HCT116 (cell line): ENCODE measurements around the gene TXNRD3. TPM values are rescaled to one million over a fixed set of nuclear protein-coding genes. Genes with fewer than 3 reads are reported as not detected.
A peak's percentile ranks its signal among the peaks of the same experiment; 100 is the strongest.

Experiments
- ATAC-seq: fragments of 200-7000 bp; cut with Tn5 transposase; 2 replicates; pipeline ENCODE4 v1.9.1; 2020; ENCODE audit warnings: mild to moderate bottlenecking, moderate library complexity
- BruUV-seq: library from RNA; stranded (reverse); fragments of 400-500 nt; replicated peaks from 2 replicates; lab custom pipeline; 2021; lab: Mats Ljungman, UMichigan
- CTCF ChIA-PET: fragments of 300-600 bp; sonication (Branson Sonifier 250); formaldehyde crosslinking; loops from one replicate; lab custom pipeline; 2021; ENCODE audit warnings: antibody characterized with exemption; lab: Charles Lee
- POLR2A ChIA-PET: fragments of 300-600, 350-600 bp; sonication (Branson Sonifier 250); formaldehyde crosslinking; loops from one replicate; lab custom pipeline; 2021; ENCODE audit warnings: antibody characterized with exemption; lab: Charles Lee
- RAD21 ChIA-PET, 2 experiments: fragments of 300-600 bp; sonication (Branson Sonifier 250); formaldehyde crosslinking; loops; one replicate each; lab custom pipeline; 2023; ENCODE audit warnings: low total read pairs in 2 of 2; ENCODE audit not compliant: uncharacterized antibody in 2 of 2, unreplicated experiment in 2 of 2, low non-redundant PET in 1 of 2; lab: Charles Lee
- DNase-seq: peaks from one replicate; pipeline ENCODE4 v3.0.0-alpha.2; 2010; ENCODE audit warnings: low read depth, low spot score
- H2AFZ ChIP-seq: fragments of 200-600 bp; shearing (Covaris generic), sonication (generic); 2 replicates; pipeline ENCODE4 v1.6.1; 2017; ENCODE audit warnings: low read depth, mixed run types, mixed read lengths, antibody characterized with exemption, low read length; ENCODE audit not compliant: poor library complexity, severe bottlenecking
- H3K27ac ChIP-seq: 2 replicates; pipeline ENCODE4 v1.5.1; 2012; ENCODE audit warnings: low read depth, low read length
- H3K27me3 ChIP-seq: fragments of 200-600 bp; sonication (generic); 2 replicates; pipeline ENCODE4 v1.6.1; 2016; ENCODE audit warnings: mixed run types, low read length, mixed read lengths; ENCODE audit not compliant: insufficient read depth
- H3K36me3 ChIP-seq, 2 experiments: fragments of 200-500 bp in 1 of 2; fragments of 200-600 bp in 1 of 2; sonication (Bioruptor generic) in 1 of 2; sonication (generic) in 1 of 2; 2 replicates each; pipeline versions ENCODE4 v1.5.1 to v1.6.1; 2014 to 2016; ENCODE audit warnings: low read length in 2 of 2, inconsistent platforms in 1 of 2, mixed read lengths in 1 of 2, mixed run types in 1 of 2; ENCODE audit not compliant: insufficient read depth in 2 of 2, control insufficient read depth in 1 of 2
- H3K4me1 ChIP-seq, 2 experiments: fragments of 200-600 bp in 1 of 2; sonication (generic) in 1 of 2; 2 replicates each; pipeline versions ENCODE4 v1.5.1 to v1.6.1; 2012 to 2017; ENCODE audit warnings: low read length in 2 of 2, inconsistent platforms in 1 of 2, mild to moderate bottlenecking in 1 of 2, mixed read lengths in 1 of 2, mixed run types in 1 of 2, moderate library complexity in 1 of 2; ENCODE audit not compliant: insufficient read depth in 2 of 2, control insufficient read depth in 1 of 2
- H3K4me2 ChIP-seq: fragments of 200-600 bp; sonication (generic); 2 replicates; pipeline ENCODE4 v1.6.1; 2017; ENCODE audit warnings: mixed run types, low read length, mixed read lengths
- H3K4me3 ChIP-seq, 2 experiments: fragments of 200-600 bp in 1 of 2; sonication (generic) in 1 of 2; replicated peaks in 1 of 2; 2 replicates each; pipeline ENCODE4 v1.5.1; 2011 to 2016; ENCODE audit warnings: low read length in 2 of 2, control low read depth in 1 of 2, low read depth in 1 of 2, mild to moderate bottlenecking in 1 of 2, mixed read lengths in 1 of 2, mixed run types in 1 of 2
- H3K79me2 ChIP-seq: fragments of 200-600 bp; sonication (generic); 2 replicates; pipeline ENCODE4 v1.6.1; 2017; ENCODE audit warnings: mild to moderate bottlenecking, mixed run types, low read length, moderate library complexity, mixed read lengths; ENCODE audit not compliant: insufficient read depth
- H3K9ac ChIP-seq: fragments of 200-600 bp; sonication (generic); 2 replicates; pipeline ENCODE4 v1.6.1; 2016; ENCODE audit warnings: low read length, mixed read lengths
- H3K9me2 ChIP-seq: fragments of 200-600 bp; sonication (generic), shearing (Covaris generic); 2 replicates; pipeline ENCODE4 v1.6.1; 2017; ENCODE audit warnings: mixed run types, mild to moderate bottlenecking, moderate library complexity; ENCODE audit not compliant: insufficient read depth
- H3K9me3 ChIP-seq, 2 experiments: fragments of 200-500 bp in 1 of 2; fragments of 200-600 bp in 1 of 2; sonication (Bioruptor generic) in 1 of 2; sonication (generic) in 1 of 2; 2 replicates each; pipeline ENCODE4 v1.6.1; 2014 to 2017; ENCODE audit warnings: low read length in 2 of 2, mixed read lengths in 2 of 2, inconsistent platforms in 1 of 2, low read depth in 1 of 2, mild to moderate bottlenecking in 1 of 2, mixed run types in 1 of 2, moderate library complexity in 1 of 2; ENCODE audit not compliant: control insufficient read depth in 1 of 2, insufficient read depth in 1 of 2
- H4K20me1 ChIP-seq: fragments of 200-600 bp; sonication (generic), shearing (Covaris generic); 2 replicates; pipeline ENCODE4 v1.6.1; 2017; ENCODE audit warnings: mixed run types, mild to moderate bottlenecking, moderate library complexity; ENCODE audit not compliant: insufficient read depth
- CEBPB ChIP-seq: IDR thresholded peaks from 2 replicates; pipeline ENCODE4 v1.6.1; 2012; ENCODE audit warnings: low read depth
- intact Hi-C: fragments of 100-400 bp; cut with micrococcal nuclease; formaldehyde crosslinking; loops from 2 replicates; pipeline ENCODE4 v1.10.0; 2022
- total RNA-seq: library from RNA; stranded (reverse); gene quantifications from one replicate; pipeline ENCODE4 v1.2.1, GENCODE V29; 2021; ENCODE audit not compliant: unreplicated experiment
- TF ChIP-seq, protein P1 (sequence below): IDR thresholded peaks from 2 replicates; pipeline ENCODE4 v1.6.1; 2012
- TF ChIP-seq, protein P2 (sequence below), 3 experiments: fragments of 200-600 bp in 1 of 3; sonication (generic) in 1 of 3; IDR thresholded peaks in 2 of 3; conservative IDR thresholded peaks in 1 of 3; 2 replicates each; pipeline ENCODE4 v1.5.1; 2012 to 2017; ENCODE audit warnings: low read depth in 2 of 3, low read length in 2 of 3, antibody characterized with exemption in 1 of 3, borderline replicate concordance in 1 of 3, control low read depth in 1 of 3, mild to moderate bottlenecking in 1 of 3, mixed read lengths in 1 of 3, mixed run types in 1 of 3, moderate library complexity in 1 of 3; ENCODE audit not compliant: insufficient read depth in 1 of 3

Gene TXNRD3
- total RNA-seq, 1 experiment from 2014 or later, result 19.3 TPM

GRCh38 chr3:126571078-126571477, 83.8 kb downstream of the TXNRD3 start:
- BruUV-seq, result no TSS peak
- no peak overlapping the region for H3K4me2 ChIP-seq
- no peaks in the 10 kb centered on the region for H3K36me3 ChIP-seq
- TF ChIP-seq, protein P1, sequence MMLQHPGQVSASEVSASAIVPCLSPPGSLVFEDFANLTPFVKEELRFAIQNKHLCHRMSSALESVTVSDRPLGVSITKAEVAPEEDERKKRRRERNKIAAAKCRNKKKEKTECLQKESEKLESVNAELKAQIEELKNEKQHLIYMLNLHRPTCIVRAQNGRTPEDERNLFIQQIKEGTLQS, result no peak
- intact Hi-C loops, result no loop called here
- no peaks in the 10 kb centered on the region for H3K9me3 ChIP-seq
- ATAC-seq, result no peak
- no peak overlapping the region for H3K4me3 ChIP-seq
- H3K4me1 ChIP-seq, result no peaks in the 10 kb centered on the region
- ChIA-PET CTCF (interaction anchor here (1.5 kb wide), 1 partner anchor 48 kb away, joined by 3 read pairs; no protein-coding TSS in a partner anchor), POLR2A (no interaction called here), RAD21 (no interaction called here)
- H3K27me3 ChIP-seq, result no peaks in the 10 kb centered on the region
- no peaks in the 10 kb centered on the region for H3K79me2 ChIP-seq
- H2AFZ ChIP-seq, result no peak overlapping the region
- no peak for DNase-seq
- no peak overlapping the region for H3K9ac ChIP-seq
- no peaks in the 10 kb centered on the region for H3K9me2 ChIP-seq
- no peak overlapping the region for H3K27ac ChIP-seq
- no peaks in the 10 kb centered on the region for H4K20me1 ChIP-seq

- RAD21 ChIA-PET, result no interaction called here
- Histone ChIP-seq H3K36me3 (no peaks in the 10 kb centered on the region), H4K20me1 (no peaks in the 10 kb centered on the region), H3K9ac (no peak overlapping the region), H3K79me2 (no peaks in the 10 kb centered on the region), H3K4me3 (no peak overlapping the region), H3K4me1 (no peaks in the 10 kb centered on the region), H3K9me3 (no peaks in the 10 kb centered on the region), H3K27me3 (no peaks in the 10 kb centered on the region), H3K9me2 (no peaks in the 10 kb centered on the region), H2AFZ (no peak overlapping the region), H3K4me2 (no peak overlapping the region), H3K27ac (no peak overlapping the region)
- POLR2A ChIA-PET, result no interaction called here
- DNase-seq (no peak), ATAC-seq (peak; percentile 73)
- no peak for TF ChIP-seq CEBPB
- TF ChIP-seq, protein P2, sequence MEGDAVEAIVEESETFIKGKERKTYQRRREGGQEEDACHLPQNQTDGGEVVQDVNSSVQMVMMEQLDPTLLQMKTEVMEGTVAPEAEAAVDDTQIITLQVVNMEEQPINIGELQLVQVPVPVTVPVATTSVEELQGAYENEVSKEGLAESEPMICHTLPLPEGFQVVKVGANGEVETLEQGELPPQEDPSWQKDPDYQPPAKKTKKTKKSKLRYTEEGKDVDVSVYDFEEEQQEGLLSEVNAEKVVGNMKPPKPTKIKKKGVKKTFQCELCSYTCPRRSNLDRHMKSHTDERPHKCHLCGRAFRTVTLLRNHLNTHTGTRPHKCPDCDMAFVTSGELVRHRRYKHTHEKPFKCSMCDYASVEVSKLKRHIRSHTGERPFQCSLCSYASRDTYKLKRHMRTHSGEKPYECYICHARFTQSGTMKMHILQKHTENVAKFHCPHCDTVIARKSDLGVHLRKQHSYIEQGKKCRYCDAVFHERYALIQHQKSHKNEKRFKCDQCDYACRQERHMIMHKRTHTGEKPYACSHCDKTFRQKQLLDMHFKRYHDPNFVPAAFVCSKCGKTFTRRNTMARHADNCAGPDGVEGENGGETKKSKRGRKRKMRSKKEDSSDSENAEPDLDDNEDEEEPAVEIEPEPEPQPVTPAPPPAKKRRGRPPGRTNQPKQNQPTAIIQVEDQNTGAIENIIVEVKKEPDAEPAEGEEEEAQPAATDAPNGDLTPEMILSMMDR (IDR thresholded peaks at IDR 0.05 in 2 of 3, conservative IDR thresholded peaks at IDR 0.05 in 1 of 3; ENCODE audit: borderline replicate concordance in 1 of 3, insufficient read depth in 1 of 3, low read depth in 2 of 3, low read length in 2 of 3), result 0 out of 6 replicates have a peak, but pooled peaks of 2 of the 3 experiments have one; percentile 13 to 17
- no TSS peak for BruUV-seq
- intact Hi-C loops, result no loop called here
- CTCF ChIA-PET, result interaction anchor here (1.5 kb wide), 1 partner anchor 47 kb away, joined by 3 read pairs; no protein-coding TSS in a partner anchor
Observed at GRCh38 chr3:126570103-126570541, 84.8 kb downstream of the TXNRD3 start.
